C4-2B (cell line): ENCODE measurements around the gene TTC23.

ENCODE experiments used
- CTCF ChIP-seq: fragments of 450-650 bp; conservative IDR thresholded peaks from 2 replicates; pipeline ENCODE4 v1.5.1; 2017; ENCODE audit warnings: mild to moderate bottlenecking
- ZFX ChIP-seq: fragments of 450-650 bp; IDR thresholded peaks from 2 replicates; pipeline ENCODE4 v1.6.1; 2017

GRCh38 chr15:99138491-99138982 lies 110.8 kb downstream of the TTC23 start:
- TF ChIP-seq CTCF: no peak
- no peak for TF ChIP-seq ZFX
